ENCODE data around the gene SH2D4B. TPM values are rescaled to one million over a fixed set of nuclear protein-coding genes. Genes with fewer than 3 reads are reported as not detected.

Gene SH2D4B
- total RNA-seq, 1 experiment from 2014 or later = 0.07 TPM

- peaks cover 4 to 16% (median 8%) of the 10 kb centered on the region in 3 experiments; a peak in 5 of 7 replicates for H3K36me3 Mint-ChIP-seq (ENCODE audit: insufficient read depth in 1 of 3, low read depth in 3 of 3)
- no peak overlapping the region for H2BK12ac ChIP-seq (ENCODE audit: insufficient read length, low read depth, low read length)
- no peak overlapping the region for H4K8ac ChIP-seq (replicated peaks; ENCODE audit: insufficient read length, low read depth, low read length)
- no peak overlapping the region for H2BK15ac ChIP-seq (ENCODE audit: low read depth, low read length)
- no peak overlapping the region for H2AFZ ChIP-seq (ENCODE audit: low read length)
- TF ChIP-seq CTCF (conservative IDR thresholded peaks at IDR 0.05) = no peak
- H3K4me3 Mint-ChIP-seq = no peak overlapping the region
- peaks cover 3% of the 10 kb centered on the region for H3K79me1 ChIP-seq (ENCODE audit: insufficient read depth, low read depth, low read length, poor library complexity, severe bottlenecking)
- no peak for DNase-seq
- no peak overlapping the region for H2AK5ac ChIP-seq (ENCODE audit: insufficient read length, low read length)
- H3K14ac ChIP-seq (ENCODE audit: insufficient read depth, low read length) = no peak overlapping the region
- H3K27ac ChIP-seq (ENCODE audit: insufficient read length, low read depth, low read length) = no peak overlapping the region
- H3K4ac ChIP-seq (ENCODE audit: low read depth, low read length) = no peak overlapping the region
- H3K79me2 ChIP-seq (ENCODE audit: insufficient read depth, low read length) = no peaks in the 10 kb centered on the region
- no peak overlapping the region for H4K5ac ChIP-seq (ENCODE audit: insufficient read length, low read depth, low read length)
- H2BK120ac ChIP-seq (ENCODE audit: low read depth, low read length, poor library complexity, severe bottlenecking) = no peak overlapping the region
- H3K56ac ChIP-seq (ENCODE audit: insufficient read length, low read depth, low read length) = no peak overlapping the region
- no peak overlapping the region for H3T11ph ChIP-seq (ENCODE audit: low read length)
- H4K91ac ChIP-seq (ENCODE audit: insufficient read length, low read depth, low read length) = no peak overlapping the region
- H3K9ac ChIP-seq (ENCODE audit: extremely low read depth, insufficient read length, low read length) = no peak overlapping the region
- no peak overlapping the region for H2BK5ac ChIP-seq (ENCODE audit: insufficient read length, low read length)
- no peak overlapping the region for H3K23ac ChIP-seq (ENCODE audit: insufficient read length, low read depth, low read length)
- no peaks in the 10 kb centered on the region for H3K27me3 ChIP-seq (ENCODE audit: insufficient read depth, low read length)
- H3K9me3 ChIP-seq (ENCODE audit: control insufficient read depth, low read depth, low read length) = no peaks in the 10 kb centered on the region
- no peak overlapping the region for H3K4me2 ChIP-seq (ENCODE audit: insufficient read depth, insufficient read length, low read length)
- H3K27me3 Mint-ChIP-seq (ENCODE audit: low read depth) = no peaks in the 10 kb centered on the region
- no peak overlapping the region for H3K18ac ChIP-seq (ENCODE audit: insufficient read length, low read depth, low read length)
- no peaks in the 10 kb centered on the region for H3K4me1 ChIP-seq (ENCODE audit: insufficient read depth, low read length)
- H3K27ac Mint-ChIP-seq = no peak overlapping the region
- no peaks in the 10 kb centered on the region for H3K23me2 ChIP-seq (ENCODE audit: insufficient read length, low read depth, low read length, poor library complexity, severe bottlenecking)
- no peak overlapping the region for H2BK20ac ChIP-seq (ENCODE audit: low read depth, low read length, poor library complexity, severe bottlenecking)
- no peaks in the 10 kb centered on the region for H4K20me1 ChIP-seq (ENCODE audit: control insufficient read depth, insufficient read depth, insufficient read length)
- H3K4me1 Mint-ChIP-seq = peaks cover 24 to 38% of the 10 kb centered on the region in 2 experiments
- H3K9me3 Mint-ChIP-seq = no peaks in the 10 kb centered on the region; a peak in 1 of 5 replicates
- no CpG with 5 or more reads among the region's 4 CpGs for WGBS (ENCODE audit: extremely low coverage, insufficient read length, low lambda C conversion rate)
These were observed 41.0 kb upstream of the SH2D4B start for GRCh38 chr10:80496555-80497172.
